GM19099 (cell line): ENCODE data around the gene DPEP3.
A peak's percentile ranks its signal among the peaks of the same experiment; 100 is the strongest.

ENCODE experiments used
- POLR2A ChIP-seq: IDR thresholded peaks from 3 replicates; pipeline ENCODE4 v1.6.1; 2011; ENCODE audit warnings: low read depth; ENCODE audit not compliant: insufficient read length; ENCODE audit errors: extremely low read depth

DPEP3 gene

DNA sequence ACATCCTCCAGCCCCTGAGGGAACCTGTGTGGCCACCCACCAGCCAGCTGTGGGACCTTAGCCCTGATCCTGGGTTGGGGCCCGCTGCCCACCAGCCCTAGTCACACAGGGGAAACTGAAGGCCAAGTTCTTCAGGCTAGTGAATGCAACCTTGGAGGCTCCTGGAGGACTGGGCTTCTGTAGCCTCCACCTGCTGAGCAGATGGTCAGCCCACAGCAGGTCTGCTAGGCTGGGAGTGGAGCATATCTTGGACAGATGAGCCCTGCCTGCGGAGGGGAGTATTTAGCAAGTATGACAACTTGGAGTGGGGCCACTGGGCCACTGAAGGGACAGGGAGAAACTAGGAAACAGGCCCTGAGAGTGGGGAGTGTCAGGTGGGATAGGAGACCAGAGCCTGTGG, 4.1 kb downstream of the DPEP3 start:
- TF ChIP-seq POLR2A: no peak

DNA sequence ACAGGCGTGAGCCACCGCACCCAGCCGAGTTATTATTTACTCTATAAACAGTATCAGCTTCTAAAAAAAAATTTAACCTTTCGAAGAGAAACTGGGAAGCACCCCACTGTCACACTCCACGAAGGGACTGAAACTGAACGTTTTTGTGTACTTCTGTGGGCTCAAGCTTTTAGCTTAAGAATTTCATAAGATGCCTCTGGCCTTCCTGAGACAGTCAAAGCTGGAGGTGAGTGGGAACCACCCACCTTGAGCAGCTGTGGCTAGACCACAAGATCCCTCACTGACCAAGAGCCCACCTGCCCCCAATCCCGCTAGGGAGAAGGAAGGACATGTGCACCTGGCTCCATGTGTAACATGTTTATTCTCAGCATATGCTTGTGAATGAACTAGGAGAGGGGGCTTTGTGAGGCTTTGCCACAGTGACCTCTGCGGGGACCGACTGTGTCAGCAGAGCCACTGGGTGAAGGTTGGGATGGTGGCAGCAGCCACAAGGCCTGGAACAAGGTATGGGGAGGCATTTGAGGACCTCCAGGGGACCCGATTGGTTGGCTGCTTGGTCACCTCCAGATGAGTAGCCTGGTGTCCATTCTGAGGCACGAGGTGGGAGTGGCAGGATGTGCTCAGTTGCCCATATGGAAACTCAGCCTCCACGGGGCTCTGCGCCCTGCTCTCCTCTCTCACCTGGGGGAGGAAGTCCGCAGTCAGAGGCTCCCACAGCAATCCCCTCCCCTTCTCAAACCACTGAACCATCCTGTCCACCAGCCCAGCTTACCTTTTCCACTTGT, 4.8 kb downstream of the DPEP3 start:
- TF ChIP-seq POLR2A: no peak

DNA sequence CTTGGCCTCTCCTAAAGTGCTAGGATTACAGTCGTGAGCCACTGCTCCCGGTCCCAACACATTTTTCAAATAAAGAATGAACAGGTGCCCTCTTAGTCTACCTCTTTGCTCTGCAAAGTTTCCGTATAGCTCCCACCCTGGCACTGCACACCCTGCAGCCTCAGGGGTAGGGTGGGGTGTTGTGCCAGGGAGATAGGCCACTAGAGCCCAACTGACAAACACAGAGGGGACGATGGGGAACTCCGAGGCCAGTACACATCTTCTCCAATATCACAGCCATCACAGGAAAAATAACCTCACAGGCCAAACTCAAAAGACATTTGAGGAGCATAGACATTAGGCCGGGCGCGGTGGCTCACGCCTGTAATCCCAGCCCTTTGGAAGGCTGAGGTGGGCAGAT, 9.2 kb downstream of the DPEP3 start:
- no peak for TF ChIP-seq POLR2A

DNA sequence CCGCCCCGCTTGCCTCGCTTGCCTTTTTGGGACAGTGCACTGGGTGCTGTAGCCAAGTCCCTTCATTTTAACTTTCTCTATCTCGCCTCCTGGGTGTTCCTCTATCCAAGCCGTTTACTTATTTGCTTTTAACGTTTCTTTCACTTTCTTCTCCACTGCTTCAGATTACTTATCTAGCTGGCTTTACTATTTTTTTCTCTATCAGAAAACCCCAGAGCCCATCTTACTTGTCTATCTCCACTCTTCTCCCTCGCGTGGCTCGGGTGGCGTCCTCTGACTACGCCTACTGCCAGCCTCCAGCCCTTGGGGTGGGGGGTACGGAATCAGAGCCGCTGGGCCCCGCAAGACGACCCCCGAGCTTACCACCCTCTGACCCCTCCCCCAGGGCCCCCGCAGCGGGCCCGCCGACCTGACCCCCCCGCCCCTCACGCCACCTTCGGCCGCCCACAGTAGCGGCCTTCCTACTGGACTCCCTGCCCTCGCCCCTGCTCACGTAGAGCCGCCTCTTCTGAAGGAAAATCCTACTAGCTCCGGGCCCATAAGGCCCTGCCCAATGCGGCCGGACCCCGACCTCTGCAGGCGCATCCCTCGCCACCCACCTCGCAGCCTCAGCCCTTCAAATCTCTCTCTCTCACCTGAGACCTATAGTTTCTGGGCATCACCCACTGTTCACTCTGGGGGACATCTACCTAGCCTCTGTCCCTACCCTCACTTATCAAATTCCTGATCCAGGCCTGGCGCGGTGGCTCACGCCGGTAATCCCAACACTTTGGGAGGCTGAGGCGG, 10.9 kb downstream of the DPEP3 start:
- TF ChIP-seq POLR2A: no peak

DNA sequence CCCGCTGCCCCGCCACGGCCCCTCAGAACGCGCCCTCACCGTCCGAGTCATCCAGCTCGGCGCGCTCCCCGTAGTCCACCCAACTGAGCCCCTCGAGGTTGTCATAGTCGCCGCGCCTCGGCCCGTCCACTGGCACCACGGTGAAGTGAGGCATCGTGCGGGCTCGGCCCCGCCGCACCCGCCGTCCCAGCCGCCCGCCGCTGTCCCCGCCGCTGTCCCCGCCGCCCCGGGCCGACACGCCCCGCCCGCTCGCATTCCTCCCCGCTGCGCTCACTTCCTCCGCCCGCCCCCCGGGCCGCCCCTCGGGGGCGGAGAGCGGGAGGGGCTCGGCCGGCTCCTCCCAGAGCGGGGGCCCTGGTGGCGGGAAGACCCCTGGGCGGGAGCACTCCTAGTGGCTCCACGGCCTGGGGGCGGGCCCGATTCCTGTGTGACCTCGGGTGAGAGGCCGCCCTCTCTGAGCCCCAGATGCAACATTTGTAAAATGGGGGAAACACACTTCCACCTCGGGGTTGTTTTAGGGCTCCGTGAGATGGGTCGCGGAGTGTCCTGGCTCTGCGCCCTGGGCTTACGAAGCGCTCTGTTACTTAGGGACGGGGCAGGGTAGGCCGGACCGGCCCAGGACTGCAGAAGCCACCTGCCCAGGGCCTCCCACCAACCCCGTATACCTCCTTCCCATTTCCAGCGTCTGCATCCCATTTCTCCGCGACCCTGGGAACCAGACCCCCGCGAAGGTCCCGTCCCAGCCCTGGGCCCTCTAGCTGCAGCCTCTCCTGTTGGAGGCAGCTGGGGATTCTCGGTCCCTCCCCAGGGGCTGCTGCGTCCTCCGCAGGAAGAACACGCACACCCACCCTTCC, 11.7 kb downstream of the DPEP3 start, which contains the start of gene SLC12A4:
TSS of gene SLC12A4 (minus strand) at position 238 of the 854 bp plus-strand sequence. CDS start at position 154, 84 bp downstream.
- TF ChIP-seq POLR2A: peak; percentile 60

DNA sequence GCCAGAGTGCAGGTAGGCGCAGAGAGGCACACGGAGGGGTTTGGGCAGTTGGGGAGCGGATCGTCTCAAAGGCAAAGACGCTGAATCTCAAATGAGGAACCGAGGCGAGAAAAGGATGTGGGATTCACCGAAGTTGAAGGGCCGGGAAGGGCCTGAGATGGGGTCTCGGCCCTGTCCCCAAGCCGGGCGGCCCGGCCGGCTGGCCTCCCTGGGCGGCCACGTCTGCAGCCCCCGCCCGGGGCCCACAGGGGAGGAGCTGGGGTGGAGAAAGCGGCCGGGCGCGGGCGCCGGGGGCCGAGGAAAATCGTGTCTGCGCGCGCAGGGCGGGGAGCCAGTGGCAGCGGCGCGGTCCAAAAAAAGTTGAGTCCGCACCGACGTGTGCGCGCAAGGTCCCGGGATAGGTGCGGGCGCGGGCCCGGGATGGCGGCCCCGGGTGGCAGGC, 12.3 kb downstream of the DPEP3 start:
- no peak for TF ChIP-seq POLR2A

DNA sequence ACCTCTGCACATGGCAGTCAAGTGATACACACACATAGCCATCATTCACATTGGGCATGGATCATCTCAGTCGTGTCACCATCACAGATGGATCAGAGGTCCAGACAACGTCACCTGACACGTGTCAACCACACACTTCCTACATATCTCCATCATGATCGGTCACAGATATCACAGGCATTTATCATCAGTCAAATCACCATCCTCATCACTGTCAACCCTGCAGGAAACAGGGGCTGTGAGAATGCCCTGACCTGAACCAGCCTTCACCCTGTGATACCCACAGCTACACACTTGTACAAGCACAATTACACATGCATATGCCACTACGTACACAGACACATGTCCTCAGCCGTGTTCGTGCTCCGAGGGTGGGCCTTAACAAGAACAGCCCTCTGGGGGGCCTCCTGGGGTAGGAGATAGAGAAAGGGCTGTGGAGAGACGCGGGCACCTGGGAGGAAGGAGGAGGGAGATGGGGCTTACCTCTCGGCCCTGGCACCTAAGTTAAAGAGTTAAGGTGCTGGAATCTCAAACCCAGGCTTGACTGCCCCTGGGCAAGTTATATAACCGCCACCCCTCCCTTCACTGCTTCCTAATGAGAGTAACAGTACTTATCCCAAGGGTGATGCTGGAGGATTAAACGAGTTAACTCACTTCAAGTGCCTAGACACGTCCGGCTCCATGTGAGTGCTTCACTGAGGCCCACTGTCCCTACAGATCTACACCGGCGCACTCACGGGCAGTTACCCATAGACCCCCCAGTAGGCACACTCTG, 12.9 kb downstream of the DPEP3 start:
- TF ChIP-seq POLR2A: no peak

DNA sequence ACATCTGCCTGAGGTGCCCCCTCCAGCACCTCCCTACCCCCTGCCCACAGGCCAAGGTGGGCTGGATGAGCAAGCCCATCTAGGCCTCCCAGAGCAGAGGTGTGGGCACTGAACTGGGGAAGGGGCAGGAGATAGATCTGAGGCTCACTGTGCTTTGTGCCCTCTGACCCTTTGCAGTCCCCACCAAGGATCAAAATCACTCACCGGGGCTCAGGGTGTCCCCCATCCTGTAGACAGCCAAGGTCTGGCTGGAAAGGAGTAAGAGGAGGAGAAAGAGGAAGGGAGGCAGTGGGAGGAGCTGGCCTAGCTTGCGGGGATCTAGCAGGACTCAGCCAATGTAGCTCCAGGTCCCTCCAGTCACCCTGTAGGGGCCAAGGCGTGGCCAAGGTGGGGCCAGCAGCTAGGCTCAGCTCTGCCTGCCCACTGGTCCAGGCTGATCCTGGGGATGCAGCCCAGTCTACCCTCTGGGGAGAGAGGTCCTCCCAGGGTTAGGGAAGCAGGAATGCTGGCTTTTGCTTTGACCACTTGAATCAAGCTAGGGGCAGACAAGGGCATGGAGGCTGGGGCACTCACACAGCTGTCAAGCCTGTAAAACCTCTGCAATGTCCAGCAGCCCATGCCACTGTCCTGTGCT, 13.6 kb downstream of the DPEP3 start:
- TF ChIP-seq POLR2A: no peak

DNA sequence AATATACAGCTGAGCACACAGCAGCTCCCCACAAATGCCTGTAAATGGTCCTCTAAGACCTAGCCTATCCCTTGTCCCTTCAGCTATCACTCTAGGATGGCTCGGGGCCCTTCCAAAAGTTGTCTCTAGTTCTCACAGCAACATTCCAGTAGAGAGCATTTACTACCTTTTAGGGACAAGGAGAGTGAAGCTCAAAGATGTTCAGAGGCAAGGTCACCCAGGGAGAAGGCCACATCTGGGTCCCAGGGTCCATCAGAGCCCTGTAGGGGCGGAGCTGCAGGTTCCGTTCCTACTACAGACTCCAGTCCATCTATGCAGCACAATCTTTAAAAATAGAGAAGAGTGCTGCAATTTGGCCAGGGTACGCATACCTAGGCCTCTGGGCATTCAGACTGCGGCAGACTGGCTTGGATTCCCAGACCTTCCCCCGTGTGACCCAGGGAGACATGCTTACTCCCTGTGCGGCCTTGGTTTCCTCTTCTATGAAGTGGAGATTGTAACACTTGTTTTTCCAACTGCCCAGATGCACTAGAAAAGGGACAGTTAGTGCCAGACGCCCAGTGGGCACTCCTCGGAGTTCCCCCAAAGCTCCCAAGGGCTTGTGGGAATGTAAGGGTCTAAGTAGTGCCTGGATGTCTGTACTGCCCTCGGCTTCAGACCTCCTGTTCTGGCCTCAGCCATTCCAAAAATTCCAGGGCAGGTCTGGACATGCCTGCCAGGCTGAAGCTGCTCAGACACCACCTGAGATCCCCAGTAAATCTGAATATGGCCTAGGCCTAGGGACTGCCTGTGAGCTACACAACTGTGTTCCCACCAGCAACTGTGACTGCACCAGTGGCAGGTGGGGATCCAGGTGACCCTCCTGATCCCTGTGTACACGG, 14.4 kb downstream of the DPEP3 start:
- no peak for TF ChIP-seq POLR2A

DNA sequence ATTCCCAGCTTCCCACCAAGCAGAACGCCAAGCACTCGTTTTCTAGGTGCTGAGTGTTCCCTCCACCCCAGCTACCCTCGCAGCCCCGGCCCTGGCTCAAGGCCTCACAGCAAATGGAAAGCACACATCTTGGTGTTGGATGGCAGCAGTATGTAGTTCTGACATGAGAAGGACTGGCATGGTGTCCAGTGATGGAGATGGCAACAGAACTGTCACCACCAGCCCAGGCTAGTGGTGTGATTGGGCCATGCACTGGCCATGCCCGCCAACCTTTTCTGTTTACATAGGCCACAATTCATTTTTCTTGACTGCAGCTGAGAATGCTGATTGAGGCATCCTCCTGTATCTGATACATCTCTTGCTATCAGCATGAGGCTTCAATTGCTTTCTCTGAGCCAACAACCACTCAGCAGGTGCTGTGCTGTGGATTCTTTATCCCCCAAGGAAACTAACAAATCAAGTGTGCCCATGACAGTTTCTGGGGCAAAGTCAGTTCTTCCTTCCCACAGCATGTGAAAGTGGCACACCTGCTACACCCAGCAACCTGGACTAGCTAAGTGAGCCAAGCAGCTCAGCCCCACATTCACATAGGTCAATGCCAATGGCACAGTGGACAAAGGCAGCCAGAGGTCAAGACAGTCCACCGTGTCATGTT, 15.7 kb downstream of the DPEP3 start:
- no peak for TF ChIP-seq POLR2A

DNA sequence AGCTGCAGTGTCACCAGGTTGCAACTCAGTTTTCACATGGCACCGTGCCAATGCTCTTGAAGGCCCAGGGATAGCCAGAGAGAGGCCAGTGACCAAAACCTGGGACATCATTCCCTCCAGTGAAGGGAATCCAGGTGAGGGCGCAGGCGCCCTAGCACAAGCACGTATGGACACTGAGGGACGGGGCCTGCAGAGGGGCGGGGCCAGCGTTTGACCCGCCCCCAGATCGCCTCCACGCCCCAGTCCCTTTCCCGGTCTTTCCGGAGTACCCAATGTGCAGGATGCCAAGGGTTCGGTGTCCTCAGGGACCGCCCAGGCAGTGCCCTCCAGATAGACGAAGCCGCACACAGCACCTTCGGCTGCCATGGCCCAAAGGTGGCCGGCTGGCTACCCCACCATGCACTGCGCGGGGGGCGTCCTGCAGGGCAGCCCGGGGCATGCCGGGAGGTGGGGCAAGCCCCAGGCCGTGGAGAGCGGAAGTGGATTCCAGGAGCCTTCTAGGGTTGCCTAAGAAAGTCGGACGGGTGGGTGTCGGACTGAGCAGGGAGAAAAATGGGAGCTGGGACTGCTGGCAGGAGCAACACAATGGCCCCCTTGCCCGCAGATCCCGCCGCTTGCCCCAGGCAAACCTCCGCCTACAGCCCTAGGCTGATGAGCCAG, 16.5 kb downstream of the DPEP3 start:
- no peak for TF ChIP-seq POLR2A

DNA sequence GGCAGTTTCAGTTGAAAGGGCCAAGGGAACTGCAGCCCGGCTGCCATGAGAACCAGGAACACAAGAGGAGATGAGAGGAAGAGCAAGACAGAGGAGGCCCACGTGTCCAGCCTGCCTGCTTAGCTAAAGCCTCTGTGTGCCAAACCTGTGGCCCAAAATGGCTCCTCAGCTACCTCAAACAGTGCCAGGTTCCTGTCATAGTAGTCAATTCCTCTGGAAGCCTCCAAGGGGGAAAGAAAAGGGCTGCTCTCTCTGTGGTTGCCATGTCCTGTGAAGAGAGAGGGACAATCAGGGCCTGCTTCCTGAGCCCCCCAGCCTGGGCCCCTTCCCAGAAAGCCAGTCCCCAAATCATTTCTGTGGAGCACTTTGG, 17.0 kb downstream of the DPEP3 start:
- TF ChIP-seq POLR2A: no peak
